GM19463 (cell line): ENCODE results near the gene THRB.

ENCODE experiments used
- ATAC-seq: cut with Tn5 transposase; IDR thresholded peaks from one replicate; pipeline ENCODE4 v1.9.1; 2021; ENCODE audit warnings: mild to moderate bottlenecking, moderate library complexity; ENCODE audit not compliant: unreplicated experiment

The THRB gene

GRCh38 chr3:24242012-24242698 lies 252.5 kb downstream of the THRB start:
- ATAC-seq, result no peak

GRCh38 chr3:24240306-24240705 lies 254.3 kb downstream of the THRB start:
- ATAC-seq, result no peak

- ATAC-seq, result peak; percentile 79
Observed at GRCh38 chr3:24237971-24238706, 256.5 kb downstream of the THRB start.

GRCh38 chr3:24235121-24235520 lies 259.5 kb downstream of the THRB start:
- ATAC-seq, result peak; percentile 50

- no peak for ATAC-seq
Observed at GRCh38 chr3:24232784-24233183, 261.9 kb downstream of the THRB start.

GRCh38 chr3:24229468-24230221 lies 265.0 kb downstream of the THRB start:
- no peak for ATAC-seq

GRCh38 chr3:24227635-24228034 lies 267.0 kb downstream of the THRB start:
- ATAC-seq, result no peak

- no peak for ATAC-seq
Observed at GRCh38 chr3:24226397-24226796, 268.3 kb downstream of the THRB start.

- no peak for ATAC-seq
Observed at GRCh38 chr3:24225385-24225950, 269.2 kb downstream of the THRB start.

- ATAC-seq, result no peak
Observed at GRCh38 chr3:24224666-24225384, 269.8 kb downstream of the THRB start.

- ATAC-seq, result no peak
Observed at GRCh38 chr3:24222165-24222805, 272.4 kb downstream of the THRB start.

- no peak for ATAC-seq
Observed at GRCh38 chr3:24220859-24221657, 273.6 kb downstream of the THRB start.

GRCh38 chr3:24215502-24215901 lies 279.1 kb downstream of the THRB start:
- no peak for ATAC-seq

- no peak for ATAC-seq
Observed at GRCh38 chr3:24211381-24211780, 283.3 kb downstream of the THRB start.

- ATAC-seq, result no peak
Observed at GRCh38 chr3:24202071-24202470, 292.6 kb downstream of the THRB start.

GRCh38 chr3:24201301-24201700 lies 293.3 kb downstream of the THRB start:
- ATAC-seq, result no peak

- ATAC-seq, result no peak
Observed at GRCh38 chr3:24199775-24200247, 294.8 kb downstream of the THRB start.

- no peak for ATAC-seq
Observed at GRCh38 chr3:24199300-24199699, 295.4 kb downstream of the THRB start.

GRCh38 chr3:24198728-24199127 lies 295.9 kb downstream of the THRB start:
- ATAC-seq, result no peak
